PC-3 (cell line): ENCODE results near the gene MORN1.

Source experiments
- EZH2 ChIP-seq: fragments of 300-600 bp; sonication (generic); IDR thresholded peaks from one replicate; pipeline ENCODE4 v1.6.1; 2017; ENCODE audit warnings: antibody characterized with exemption, mild to moderate bottlenecking, low read length; ENCODE audit not compliant: unreplicated experiment
- TF ChIP-seq, protein P1 (sequence below): fragments of 300-600 bp; sonication (generic); conservative IDR thresholded peaks from 2 replicates; pipeline ENCODE4 v1.5.1; 2017; ENCODE audit warnings: antibody characterized with exemption, low read depth, mild to moderate bottlenecking, low read length

DNA sequence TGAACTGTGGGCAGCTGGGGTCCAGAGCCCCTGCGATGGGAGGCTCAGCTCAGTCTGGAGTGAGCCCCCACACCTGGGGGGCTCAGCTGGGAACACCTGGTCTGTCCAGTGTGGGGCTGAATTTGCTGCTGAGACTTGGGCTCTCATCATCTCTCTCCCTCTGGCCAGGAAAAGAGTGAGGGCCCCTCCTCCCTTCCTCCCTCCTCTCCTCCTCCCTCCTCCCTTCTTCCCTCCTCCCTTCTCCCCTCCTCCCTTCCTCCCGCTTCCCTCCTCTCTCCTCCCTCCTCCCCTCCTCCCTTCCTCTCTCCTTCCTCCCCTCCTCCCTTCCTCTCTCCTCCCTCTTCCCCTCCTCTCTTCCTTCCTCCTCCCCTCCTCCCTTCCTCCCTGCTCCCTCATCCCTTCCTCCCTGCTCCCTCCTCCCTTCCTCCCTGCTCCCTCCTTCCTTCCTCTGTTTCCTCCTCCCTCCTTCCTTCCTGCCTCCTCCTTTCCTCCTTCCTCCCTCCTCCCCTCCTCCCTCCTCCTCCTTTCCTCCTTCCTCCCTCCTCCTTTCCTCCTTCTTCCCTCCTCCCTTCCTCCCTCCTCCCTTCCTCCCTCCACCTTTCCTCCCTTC lies 44.5 kb upstream of the MORN1 start:
- no peak for TF ChIP-seq EZH2
- TF ChIP-seq, protein P1, sequence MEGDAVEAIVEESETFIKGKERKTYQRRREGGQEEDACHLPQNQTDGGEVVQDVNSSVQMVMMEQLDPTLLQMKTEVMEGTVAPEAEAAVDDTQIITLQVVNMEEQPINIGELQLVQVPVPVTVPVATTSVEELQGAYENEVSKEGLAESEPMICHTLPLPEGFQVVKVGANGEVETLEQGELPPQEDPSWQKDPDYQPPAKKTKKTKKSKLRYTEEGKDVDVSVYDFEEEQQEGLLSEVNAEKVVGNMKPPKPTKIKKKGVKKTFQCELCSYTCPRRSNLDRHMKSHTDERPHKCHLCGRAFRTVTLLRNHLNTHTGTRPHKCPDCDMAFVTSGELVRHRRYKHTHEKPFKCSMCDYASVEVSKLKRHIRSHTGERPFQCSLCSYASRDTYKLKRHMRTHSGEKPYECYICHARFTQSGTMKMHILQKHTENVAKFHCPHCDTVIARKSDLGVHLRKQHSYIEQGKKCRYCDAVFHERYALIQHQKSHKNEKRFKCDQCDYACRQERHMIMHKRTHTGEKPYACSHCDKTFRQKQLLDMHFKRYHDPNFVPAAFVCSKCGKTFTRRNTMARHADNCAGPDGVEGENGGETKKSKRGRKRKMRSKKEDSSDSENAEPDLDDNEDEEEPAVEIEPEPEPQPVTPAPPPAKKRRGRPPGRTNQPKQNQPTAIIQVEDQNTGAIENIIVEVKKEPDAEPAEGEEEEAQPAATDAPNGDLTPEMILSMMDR: no peak
